ENCODE results near the gene LUC7L2.
"Not testable (repeated sequence)": the region's sequence is repeated elsewhere in the genome, so short reads cannot be mapped to it uniquely, and the experiment has no call there.

The LUC7L2 gene

DNA sequence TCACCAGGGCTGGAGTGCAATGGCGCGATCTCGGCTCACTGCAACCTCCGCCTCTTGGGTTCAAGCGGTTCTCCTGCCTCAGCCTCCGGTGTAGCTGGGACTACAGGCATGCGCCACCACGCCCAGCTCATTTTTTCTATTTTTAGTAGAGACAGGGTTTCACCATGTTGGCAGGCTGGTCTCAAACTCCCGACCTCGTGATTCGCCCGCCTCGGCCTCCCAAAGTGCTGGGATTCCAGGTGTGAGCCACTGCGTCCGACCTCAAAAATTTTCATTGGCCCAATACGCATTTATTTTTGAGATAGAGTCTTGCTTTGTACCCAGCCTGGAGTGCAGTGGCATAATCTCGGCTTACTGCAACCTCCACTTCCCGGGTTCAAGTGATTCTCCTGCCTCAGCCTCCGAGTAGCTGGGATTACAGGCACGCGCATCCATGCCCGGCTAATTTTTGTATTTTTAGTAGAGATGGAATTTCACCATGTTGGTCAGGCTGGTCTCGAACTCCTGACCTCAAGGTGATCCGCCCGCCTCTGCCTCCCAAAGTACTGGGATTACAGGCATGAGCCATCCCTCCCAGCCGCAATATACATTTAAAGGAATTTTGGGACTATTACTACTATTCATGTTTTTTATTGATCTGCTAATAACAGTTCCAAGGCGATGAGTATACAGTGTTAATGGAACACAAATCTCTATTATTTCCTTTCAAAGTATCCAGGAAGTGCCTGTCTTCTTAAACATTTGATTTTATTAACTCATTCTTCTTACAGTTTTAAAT lies 1.8 kb upstream of the LUC7L2 start:
- not testable (repeated sequence) for DNase-seq

DNA sequence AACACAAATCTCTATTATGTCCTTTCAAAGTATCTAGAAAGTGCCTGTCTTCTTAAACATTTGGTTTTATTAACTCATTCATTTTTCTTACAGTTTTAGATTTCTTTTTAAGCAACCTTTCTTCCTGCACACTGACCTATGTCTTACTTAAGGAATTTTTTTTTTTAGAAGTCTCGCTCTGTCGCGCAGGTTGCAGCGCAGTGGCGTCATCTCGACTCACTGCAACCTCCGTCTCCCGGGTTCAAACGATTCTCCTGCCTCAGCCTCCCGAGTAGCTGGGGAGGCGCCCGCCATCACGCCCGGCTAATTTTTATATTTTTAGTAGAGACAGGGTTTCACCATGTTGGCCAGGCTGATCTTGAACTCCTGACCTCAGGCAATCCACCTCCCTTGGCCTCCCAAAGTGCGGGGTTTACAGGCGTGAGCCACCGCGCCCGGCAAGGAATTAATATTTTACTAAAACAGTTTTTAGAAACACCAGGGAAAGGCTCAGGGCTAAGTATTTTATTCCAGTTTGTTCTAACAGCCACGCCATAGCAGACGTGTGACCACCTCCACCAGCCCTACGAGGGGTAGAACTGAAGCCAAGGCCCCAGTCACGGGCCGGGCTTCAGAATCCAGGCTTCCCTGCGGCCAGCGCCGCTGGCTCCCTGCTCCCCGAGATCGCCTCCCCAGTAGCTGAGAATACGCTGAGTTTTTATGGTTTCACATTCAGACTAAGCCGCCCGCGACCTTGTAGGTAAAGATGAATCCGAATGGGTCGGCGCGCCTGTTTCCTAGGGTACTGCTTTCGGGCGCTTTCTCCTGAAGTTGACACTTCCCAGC lies 941 bp upstream of the LUC7L2 start:
- DNase-seq, result no peak

DNA sequence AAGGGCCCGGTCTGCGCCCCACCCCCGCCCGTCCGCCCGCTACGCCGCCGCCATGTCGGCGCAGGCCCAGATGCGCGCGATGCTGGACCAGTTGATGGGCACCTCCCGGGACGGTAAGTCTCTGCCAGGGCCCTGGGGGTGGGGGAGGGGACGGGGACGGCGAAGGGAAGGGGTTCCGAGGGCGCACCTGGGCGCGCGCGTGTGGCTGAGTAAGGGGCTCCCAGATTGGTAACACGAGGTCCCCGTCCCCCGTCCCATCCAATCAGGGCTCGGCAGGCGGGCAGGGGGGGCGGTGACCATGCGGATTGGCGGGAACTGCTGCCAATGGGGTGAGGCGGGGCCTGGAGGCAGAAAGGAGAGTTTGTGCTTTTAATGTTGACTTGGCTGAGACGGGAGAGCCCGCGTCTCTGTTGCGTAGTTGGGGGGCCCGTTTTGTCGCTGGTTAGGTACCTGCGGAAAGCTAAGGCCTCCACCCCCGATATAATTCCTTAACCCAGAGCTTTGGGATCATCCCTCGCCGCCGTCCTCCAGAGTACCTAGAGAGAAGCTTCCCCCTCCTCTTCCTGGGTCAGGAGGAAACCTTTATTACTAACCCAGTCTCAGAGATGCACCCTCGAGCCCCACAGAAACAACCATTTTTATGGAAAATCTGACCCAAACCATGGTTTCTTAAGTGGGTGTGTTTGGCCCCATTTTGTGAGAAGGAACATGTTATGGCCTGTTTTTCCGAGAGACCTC lies 685 bp downstream of the LUC7L2 start:
- peak; percentile 86 for DNase-seq

DNA sequence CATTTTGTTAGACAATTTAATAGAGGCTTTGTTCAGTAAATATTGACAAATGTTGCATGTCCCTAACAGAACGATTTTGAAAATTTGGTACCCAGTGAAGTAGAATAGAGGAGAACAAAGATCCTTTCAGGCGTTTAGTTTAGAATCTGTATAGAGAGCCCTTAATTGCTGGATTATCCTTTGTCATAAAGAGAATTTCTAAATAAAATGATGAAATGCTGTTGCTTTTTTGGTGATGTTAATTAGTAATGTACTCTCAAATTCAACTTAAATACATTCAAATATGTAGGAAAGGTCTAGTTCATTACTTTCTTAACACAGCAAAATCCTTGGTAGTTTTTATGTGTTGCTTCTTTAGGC lies 1.2 kb downstream of the LUC7L2 start:
- DNase-seq, result no peak

DNA sequence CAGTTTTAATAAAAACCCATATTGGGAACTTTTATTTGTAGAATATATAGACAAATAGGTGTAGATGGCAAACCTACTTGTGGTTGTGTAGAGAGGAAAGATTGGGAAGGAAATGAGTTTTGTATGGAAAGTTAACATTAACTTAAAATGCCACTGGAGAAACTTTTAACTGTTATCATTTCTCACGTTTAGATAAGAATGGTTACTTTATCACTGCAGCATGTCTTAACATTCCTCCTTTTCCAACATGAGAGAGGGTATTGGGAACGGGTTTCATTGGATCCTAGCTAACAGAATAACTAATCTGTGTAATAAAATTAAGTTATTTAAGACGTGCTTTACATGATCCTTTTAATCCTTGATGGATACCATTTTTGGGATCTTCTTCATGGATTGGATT lies 1.8 kb downstream of the LUC7L2 start:
- DNase-seq, result no peak

DNA sequence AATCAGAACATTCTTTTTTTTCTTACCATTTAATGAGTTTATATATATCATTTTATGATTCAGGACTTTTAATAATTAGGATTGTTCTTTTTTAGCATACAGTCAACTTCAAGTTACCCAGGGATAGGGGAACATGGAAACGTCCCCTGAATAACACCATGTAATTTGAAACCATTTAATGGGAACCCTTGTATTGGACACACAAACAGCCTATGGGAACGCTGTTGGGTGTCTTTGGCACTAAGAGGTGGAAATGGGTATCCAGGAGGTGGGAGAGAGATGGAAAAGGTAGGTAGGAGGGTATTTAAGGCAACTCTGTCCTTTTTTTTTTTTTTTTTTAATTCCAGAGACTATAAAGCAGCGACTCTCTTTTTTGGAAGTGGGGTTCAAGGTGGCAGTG lies 2.6 kb downstream of the LUC7L2 start:
- DNase-seq, result no peak

DNA sequence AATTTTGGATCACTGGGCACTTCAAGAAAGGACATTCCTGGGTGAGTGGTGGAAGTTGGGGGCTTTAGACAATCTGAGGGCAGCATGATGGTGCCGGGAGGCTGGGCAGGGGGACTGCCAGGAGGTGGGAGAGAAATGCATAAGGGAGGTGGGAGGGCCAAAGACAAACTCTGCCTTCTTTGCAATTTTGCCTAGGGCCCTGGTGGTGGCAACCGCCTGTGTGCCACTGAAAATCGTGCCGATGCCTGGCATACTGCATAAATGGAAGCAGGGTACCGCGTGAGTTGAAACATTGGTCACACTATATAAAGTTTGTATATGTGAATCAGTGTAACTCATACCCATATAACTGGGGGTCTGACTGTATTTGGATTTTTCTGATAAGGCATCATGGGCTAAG lies 3.3 kb downstream of the LUC7L2 start:
- DNase-seq, result no peak

DNA sequence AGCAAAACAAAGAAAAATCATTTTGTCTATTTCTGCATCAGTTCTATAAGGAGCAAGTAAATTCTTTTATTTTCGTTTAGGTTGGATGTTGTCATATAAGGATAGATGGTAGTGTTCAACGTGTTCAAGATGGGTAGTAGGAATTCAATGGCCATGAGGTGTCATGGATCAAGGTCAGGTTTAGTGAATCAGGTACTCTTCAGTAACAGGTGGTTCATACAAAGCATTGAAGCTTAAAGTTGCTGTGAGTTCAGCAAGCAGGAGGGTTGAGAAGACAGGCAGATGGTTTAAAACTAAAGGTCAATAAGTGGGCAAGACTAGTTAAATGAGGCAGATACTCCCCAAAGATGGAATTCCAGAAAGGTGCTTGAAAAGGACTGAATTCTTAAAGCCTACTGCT lies 5.6 kb downstream of the LUC7L2 start:
- no peak for DNase-seq

DNA sequence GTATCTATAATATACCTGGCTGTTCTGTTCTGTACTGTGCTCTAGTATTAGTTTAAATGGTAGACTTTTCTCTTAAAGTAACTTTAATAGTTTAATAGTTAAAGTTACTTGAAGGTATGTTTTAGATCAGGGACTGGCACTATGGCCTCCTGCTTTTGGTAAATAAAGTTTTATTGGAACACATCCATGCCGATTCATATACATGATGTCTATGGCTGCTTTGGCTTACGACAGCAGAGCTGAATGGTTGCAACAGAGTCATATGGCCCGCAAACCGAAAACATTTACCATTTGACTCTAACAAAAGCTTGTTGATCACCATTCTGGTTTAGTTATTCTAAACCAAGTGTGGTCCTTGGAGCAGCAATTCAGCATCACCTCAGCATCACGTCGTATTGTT lies 6.7 kb downstream of the LUC7L2 start:
- DNase-seq, result no peak

DNA sequence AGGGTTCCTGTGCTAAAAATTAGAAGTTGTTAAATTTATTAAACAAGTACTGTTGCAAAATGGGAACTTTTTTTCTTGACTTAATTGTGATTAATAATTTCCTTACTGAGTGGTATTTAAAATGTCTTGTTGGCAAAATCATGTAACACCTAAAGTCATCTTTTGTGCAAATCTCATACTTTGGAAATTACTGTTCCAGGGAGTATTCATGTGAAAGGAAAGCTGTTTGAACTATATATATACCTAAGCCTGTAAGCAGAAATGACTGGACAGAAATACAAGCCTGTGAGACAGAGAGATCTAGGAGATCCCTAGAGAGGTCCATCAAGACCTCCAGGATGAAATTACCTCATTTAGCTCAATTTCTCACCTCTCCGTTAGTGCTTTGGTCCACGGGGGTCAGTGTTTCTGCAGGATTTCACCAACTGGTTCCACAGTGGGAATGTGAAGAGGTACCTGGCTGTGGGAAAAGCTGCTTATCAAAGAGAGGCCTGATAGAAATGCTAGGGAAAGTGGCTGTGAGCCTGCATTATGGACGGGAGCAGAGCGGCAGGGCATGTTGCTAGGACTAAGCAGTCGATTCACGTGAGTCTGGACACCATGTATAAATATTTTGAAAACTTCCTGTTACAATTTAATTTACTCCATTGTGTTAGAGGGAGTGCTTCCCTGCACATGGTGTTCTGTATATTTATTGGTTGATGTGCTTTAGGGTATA lies 7.9 kb downstream of the LUC7L2 start:
- no peak for DNase-seq

DNA sequence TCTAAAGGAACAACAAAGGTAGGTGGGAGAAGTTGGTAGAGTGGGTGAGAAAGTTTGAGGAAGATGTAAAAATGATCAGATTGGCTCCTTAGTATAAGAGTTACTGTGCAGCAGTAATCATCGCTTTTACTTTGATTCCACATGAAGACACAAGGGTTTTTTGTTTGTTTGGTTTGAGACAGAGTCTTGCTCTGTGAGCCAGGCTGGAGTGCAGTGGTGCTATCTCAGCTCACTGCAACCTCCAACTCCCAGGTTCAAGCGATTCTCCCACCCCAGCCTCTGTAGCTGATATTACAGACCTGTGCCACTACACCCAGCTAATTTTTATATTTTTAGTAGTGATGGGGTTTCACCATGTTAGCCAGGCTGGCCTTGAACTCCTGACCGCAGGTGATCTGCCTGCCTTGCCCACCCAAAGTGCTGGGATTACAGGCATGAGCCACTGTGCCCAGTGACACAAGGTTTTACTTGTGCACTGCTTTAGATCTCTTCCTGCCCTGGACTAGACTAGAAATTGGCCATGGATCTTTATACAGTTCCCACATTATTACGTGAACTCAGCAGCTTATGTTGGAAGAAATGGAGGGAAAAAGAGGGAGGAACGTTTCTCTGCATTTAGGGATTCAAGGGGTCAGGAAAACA lies 10.7 kb downstream of the LUC7L2 start:
- no peak for DNase-seq

DNA sequence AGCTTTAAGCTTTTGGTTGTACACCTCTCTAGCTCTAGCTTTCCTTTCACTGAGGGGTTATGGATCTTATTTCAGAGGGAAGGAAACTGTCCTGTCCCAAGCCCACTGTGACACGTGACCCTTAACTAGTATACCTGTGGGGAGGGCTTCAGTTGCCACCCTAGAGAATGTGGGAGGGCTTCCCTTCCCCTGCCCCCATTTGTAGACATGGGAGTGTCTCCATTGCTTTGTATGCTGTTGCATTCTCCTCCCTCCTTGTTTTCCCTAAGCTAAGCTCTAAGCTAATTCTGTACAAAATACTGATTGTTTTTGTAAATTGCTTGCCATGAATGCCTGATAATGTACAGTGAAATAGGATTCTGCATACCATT lies 11.2 kb downstream of the LUC7L2 start:
- DNase-seq, result no peak

DNA sequence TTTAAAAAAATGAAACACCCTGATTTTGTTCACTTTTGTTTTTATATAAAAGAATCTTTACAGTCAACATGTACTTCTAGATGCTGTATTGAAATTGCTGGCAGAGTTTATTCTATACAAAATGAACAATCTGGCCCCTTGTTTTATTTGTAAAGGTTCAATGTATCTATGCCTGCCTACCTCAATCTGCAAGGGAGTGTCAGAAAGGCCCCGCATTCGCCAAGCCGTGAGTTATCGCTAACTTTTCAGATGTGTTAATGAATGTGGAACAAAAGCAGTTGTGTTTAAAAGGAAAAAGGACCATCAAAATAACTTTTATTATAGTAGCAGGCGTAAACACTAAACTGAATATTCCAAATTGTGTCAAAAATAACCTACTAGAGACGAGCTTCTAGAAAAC lies 14.6 kb downstream of the LUC7L2 start:
- DNase-seq, result no peak

DNA sequence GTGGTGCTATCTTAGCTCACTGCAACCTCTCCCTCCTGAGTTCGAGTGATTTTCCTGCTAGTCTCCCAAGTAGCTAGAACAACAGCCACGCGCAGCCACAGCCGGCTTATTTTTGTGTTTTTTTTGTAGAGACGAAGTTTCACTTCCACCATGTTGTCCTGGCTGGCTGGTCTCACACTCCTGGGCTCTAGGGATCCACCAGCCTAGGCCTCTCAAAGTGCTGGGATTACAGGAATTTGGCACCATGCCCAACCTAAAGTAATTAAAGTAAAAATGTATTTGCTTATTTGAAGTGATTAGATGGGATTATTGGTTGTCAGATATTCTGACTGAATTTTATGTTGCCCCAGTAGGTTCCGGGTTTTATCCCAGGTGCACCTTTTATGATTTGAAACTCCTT lies 22.7 kb downstream of the LUC7L2 start:
- DNase-seq, result no peak

DNA sequence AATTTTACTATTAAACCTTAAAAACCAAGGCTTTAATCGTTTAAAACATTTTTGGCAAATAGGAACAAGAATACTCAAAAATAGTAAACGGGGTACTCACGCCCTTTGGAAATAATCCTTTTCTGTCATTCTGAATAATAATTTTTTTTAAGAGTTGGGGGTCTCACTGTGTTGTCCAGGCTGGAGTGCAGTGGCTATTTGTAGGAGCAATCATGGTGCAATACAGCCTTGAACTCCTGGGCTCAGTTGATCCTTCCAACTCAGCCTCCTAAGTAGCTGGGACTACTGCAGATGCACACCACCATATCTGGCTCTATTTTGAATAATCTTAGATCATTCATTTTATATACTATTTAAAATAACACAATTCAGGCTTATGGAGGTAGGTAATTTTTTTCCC lies 24.9 kb downstream of the LUC7L2 start:
- DNase-seq, result no peak

DNA sequence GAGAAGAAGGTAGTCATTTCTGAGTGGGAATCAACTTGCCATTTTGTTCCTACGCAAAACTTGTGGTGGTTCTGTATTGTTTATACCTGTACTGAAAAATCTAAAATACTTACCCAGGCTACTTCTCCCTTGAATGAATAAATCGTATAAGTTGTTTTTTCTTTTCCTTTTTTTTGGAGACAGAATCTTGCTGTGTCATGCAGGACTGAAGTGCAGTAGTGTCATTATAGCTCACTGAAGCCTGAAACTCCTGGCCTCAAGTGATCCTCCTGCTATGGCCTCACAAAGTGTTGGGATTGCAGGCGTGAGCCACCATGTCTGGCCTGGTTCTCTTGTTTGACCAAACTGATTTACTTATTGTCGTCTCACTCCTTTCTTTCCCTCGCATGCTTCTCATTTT lies 27.9 kb downstream of the LUC7L2 start:
- no peak for DNase-seq

DNA sequence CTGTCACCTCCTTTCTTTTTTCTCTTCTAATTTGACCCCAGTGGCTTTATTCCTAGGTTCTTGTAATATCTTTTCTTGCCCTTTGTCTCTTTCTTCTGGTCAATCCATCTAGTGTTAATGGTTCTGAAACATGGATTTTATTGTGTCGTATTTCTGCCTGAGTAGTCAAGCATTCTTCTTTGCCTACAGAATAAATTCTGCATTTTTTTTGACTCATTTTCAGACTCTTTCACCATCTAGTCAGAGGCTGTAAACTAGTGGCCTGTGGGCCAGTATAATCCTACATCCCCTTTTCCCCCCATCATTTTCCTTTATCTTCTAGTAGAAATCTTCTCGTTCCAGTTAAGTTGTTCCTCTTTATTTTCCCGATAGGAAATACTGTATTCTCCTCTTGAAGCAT lies 29.4 kb downstream of the LUC7L2 start:
- no peak for DNase-seq

DNA sequence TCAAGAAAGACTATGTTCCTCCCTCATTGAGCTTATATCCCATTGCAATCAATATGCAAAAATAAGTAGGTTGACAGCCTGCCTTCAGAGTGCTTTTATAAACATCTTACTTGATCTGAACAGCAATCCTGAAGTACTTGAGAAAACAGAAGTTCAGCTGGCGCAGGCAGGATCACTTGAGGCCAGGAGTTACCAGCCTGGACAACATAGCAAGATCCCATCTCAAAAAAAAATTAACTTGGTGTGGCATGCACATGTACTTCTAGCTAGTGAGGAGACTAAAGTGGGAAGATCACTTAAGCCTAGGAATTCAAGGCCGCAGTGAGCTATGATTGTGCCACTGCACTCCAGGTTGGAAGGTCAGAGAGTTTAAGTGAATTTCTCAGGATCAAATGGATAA lies 30.1 kb downstream of the LUC7L2 start:
- no peak for DNase-seq

DNA sequence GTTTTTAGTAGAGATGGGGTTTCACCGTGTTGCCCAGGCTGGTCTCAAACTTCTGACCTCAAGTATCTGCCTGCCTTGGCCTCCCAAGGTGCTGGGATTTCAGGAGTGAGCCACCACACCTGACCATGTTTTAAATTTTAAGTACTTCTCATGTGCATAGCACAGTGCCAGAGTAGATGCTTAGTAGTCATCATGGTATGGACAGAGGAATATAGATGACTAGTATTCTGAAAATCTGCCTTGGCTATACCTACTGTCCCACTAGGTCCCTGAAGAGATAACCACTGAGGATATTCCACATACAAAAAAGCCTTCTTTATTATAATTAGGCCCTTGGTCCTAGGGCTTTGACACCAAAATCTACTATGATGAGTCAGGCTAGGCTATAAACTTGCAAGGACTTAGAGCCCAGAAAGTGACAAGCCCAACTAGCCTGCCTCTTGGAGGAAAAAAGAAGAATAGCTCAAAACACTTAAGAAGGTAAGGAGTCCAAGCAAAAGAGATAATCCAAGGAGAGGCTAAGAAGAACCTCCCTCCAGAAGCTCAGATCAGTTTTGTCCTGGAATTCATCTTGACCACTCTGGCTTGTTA lies 34.0 kb downstream of the LUC7L2 start:
- no peak for DNase-seq

DNA sequence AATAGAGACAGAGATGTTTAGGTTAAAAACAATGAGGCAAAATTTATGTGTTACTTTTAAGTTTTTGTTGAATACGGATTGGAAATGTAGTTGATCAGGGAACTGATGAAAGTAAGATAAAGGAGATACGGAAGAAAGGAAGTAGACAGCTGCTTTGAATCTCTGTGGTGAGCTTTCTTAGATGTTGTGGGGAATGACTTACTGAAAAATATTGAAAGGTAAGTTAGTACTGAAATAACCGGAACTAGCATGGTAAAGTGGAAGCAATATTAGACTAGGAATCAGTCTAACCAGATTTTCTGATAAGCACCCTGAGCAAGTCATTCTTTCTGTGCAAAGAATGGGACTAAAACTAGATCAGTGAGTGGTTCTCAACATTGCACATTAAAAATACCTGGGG lies 34.8 kb downstream of the LUC7L2 start:
- DNase-seq, result no peak

DNA sequence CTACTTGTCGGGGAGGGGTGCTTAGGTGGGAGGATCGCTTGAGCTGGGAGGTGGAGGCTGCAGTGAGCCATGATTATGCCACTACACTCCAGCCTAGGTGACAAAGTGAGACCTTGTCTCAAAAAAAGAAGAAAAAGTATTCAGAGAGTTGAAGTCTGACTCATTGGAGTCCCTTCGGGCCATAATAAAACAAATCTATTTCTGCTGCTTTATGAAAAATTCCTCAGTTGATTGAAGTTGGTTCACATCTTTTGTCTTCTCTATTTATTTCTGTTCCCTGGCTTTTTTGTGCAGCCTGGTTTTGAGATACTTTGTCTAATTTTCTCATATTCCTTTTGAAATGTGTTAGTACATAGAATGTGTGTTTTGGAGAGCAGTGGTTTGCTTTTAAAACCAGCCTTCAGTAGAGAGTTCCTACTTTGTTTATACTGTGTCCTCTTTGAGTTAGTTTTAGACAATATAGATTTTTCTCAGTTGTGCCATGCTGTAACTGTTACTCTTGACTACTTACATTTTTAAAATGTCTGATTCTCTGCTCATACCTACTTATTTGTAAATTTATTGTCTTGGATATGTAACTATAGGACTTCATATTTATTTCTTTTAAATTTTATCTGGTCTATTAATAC lies 36.7 kb downstream of the LUC7L2 start:
- no peak for DNase-seq

DNA sequence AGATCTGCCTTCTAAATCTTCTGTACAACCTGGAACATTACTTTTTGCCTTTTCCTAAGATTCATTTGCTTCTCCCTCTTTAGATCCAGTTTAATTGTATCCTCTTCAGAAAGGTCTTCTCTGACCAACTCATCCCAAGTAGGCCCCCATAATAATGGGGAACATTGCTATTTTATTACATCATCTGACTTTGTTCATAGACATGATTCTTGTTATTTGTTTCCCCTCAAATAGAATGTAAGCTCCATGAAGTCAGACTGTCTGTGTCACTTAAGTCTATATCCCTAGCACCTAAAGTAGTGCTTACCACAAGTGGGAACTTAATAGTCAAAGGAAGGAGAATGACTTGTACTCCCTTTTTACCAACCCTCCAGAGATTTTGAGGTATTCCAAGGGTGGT lies 37.5 kb downstream of the LUC7L2 start:
- no peak for DNase-seq
